Ascending aorta (tissue), 2 donors: ENCODE measurements around the gene DNMT3A. TPM values are rescaled to one million over a fixed set of nuclear protein-coding genes. Genes with fewer than 3 reads are reported as not detected.

ENCODE experiments used
- DNase-seq, 2 donors: peaks; one replicate each; pipeline ENCODE4 v3.0.0-alpha.2; 2019; ENCODE audit warnings: low spot score in 2 of 2
- H3K27ac ChIP-seq, 2 donors: fragments of 200-600 bp; sonication (generic); one replicate each; pipeline ENCODE4 v1.5.1; 2016 to 2017; ENCODE audit warnings: mild to moderate bottlenecking in 1 of 2
- H3K27me3 ChIP-seq: fragments of 200-600 bp; sonication (generic); one replicate; pipeline ENCODE4 v1.5.1; 2017
- H3K36me3 ChIP-seq, 2 donors: fragments of 200-600 bp; sonication (generic); one replicate each; pipeline ENCODE4 v1.5.1; 2016
- H3K4me1 ChIP-seq, 2 donors: fragments of 200-600 bp; sonication (generic); one replicate each; pipeline ENCODE4 v1.5.1; 2016 to 2017; ENCODE audit warnings: mild to moderate bottlenecking in 1 of 2
- H3K4me3 ChIP-seq, 2 donors: fragments of 200-600 bp; sonication (generic); one replicate each; pipeline ENCODE4 v1.5.1; 2016 to 2017; ENCODE audit warnings: mild to moderate bottlenecking in 1 of 2
- H3K9me3 ChIP-seq, 2 donors: fragments of 200-600 bp; sonication (generic); one replicate each; pipeline ENCODE4 v1.5.1; 2016
- CTCF ChIP-seq, 3 experiments: fragments of 200-600 bp in 2 of 3; fragments of 450-650 bp in 1 of 3; sonication (generic) in 2 of 3; IDR thresholded peaks; one replicate each; pipeline ENCODE4 v1.5.1; 2016 to 2019; ENCODE audit warnings: antibody characterized with exemption in 3 of 3, mild to moderate bottlenecking in 1 of 3, moderate library complexity in 1 of 3
- intact Hi-C: fragments of 100-400 bp; cut with DNase I; formaldehyde crosslinking; loops from one replicate; pipeline ENCODE4 v1.15.1; 2023
- total RNA-seq: library from RNA; depleted of rRNA; stranded (reverse); fragments of >200 nt; gene quantifications from one replicate; pipeline ENCODE4 v1.1.0, GENCODE V29; 2016

The DNMT3A gene
- total RNA-seq, 1 donor from 2014 or later = 33.6 TPM

- Histone ChIP-seq H3K27me3 (no peaks in the 10 kb centered on the region), H3K4me3 (no peak overlapping the region), H3K9me3 (no peaks in the 10 kb centered on the region), H3K4me1 (no peaks in the 10 kb centered on the region), H3K27ac (no peak overlapping the region), H3K36me3 (peaks cover 9 to 13% of the 10 kb centered on the region in 2 donors)
- DNase-seq = no peak
- intact Hi-C loops = no loop called here
- no peak for TF ChIP-seq CTCF (IDR thresholded peaks at IDR 0.05)
These were observed 57.8 kb downstream of the DNMT3A start for GRCh38 chr2:25283921-25284320.

DNA sequence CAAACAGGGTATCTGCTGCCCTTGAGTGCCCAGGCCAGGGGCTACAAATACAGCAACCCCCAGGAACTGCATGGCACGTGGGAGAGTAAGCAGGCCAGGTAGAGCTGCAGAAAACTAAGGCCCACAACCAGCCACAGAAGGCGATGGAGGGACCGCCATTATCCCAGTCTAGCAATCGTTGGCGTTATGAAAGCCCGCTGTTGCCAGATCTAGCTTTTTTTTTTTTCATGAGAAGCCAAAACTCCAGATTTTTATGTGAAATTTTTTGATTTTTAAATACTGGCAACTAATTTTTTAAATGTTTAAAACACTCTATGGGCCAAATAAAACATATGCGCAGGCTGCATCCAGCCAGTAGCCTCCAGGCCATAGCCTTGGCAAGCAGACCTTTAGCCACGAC is 59.8 kb downstream of the DNMT3A start:
- Histone ChIP-seq H3K36me3 (peaks cover 9 to 13% of the 10 kb centered on the region in 2 donors), H3K4me1 (peaks cover 0 to 7% of the 10 kb centered on the region in 2 donors), H3K9me3 (no peaks in the 10 kb centered on the region), H3K4me3 (no peak overlapping the region), H3K27me3 (no peaks in the 10 kb centered on the region), H3K27ac (no peak overlapping the region)
- no peak for TF ChIP-seq CTCF (IDR thresholded peaks at IDR 0.05)
- intact Hi-C loops = no loop called here
- DNase-seq = no peak

GRCh38 chr2:25281522-25281921 is 60.2 kb downstream of the DNMT3A start:
- Histone ChIP-seq H3K27ac (no peak overlapping the region), H3K4me1 (peaks cover 0 to 10% of the 10 kb centered on the region in 2 donors), H3K36me3 (peaks cover 9 to 13% of the 10 kb centered on the region in 2 donors), H3K9me3 (no peaks in the 10 kb centered on the region), H3K27me3 (no peaks in the 10 kb centered on the region), H3K4me3 (no peak overlapping the region)
- DNase-seq = no peak
- TF ChIP-seq CTCF (IDR thresholded peaks at IDR 0.05) = no peak
- intact Hi-C loops = no loop called here

- intact Hi-C loops = no loop called here
- H3K27ac ChIP-seq = peak overlapping the region in 1 of 2 donors; percentile 84
These were observed 61.6 kb downstream of the DNMT3A start for GRCh38 chr2:25280051-25280687.

GRCh38 chr2:25279091-25279651 is 62.6 kb downstream of the DNMT3A start:
- Histone ChIP-seq H3K4me3 (no peak overlapping the region), H3K9me3 (no peaks in the 10 kb centered on the region), H3K36me3 (peaks cover 4 to 20% of the 10 kb centered on the region in 2 donors), H3K4me1 (peaks cover 0 to 10% of the 10 kb centered on the region in 2 donors), H3K27ac (peak overlapping the region; percentile 62 to 84), H3K27me3 (no peaks in the 10 kb centered on the region)
- peak; percentile 59 to 78 for DNase-seq
- no peak for TF ChIP-seq CTCF (IDR thresholded peaks at IDR 0.05)
- intact Hi-C loops = loop anchor here (2.0 kb wide), 1 partner anchor 16 kb away; no protein-coding TSS in a partner anchor

More at GRCh38 chr2:25280051-25280687, 61.6 kb downstream of the DNMT3A start:
- H3K36me3 ChIP-seq = peaks cover 4 to 13% of the 10 kb centered on the region in 2 donors
- no peaks in the 10 kb centered on the region for H3K27me3 ChIP-seq
- peaks cover 0 to 10% of the 10 kb centered on the region in 2 donors for H3K4me1 ChIP-seq
- no peaks in the 10 kb centered on the region for H3K9me3 ChIP-seq
- no peak overlapping the region for H3K4me3 ChIP-seq
- no peak for DNase-seq
- no peak for TF ChIP-seq CTCF (IDR thresholded peaks at IDR 0.05)
